K562 (cell line): Measurements from ENCODE around the gene MAP3K7. TPM values are rescaled to one million over a fixed set of nuclear protein-coding genes. Genes with fewer than 3 reads are reported as not detected.
A peak's percentile ranks its signal among the peaks of the same experiment; 100 is the strongest.

Experiments
- ATAC-seq: fragments of 200-7000 bp; cut with Tn5 transposase; 3 replicates; pipeline ENCODE4 v1.9.1; 2020; ENCODE audit warnings: moderate library complexity
- BruUV-seq: library from RNA; stranded (reverse); fragments of 400-500 nt; replicated peaks from 2 replicates; lab custom pipeline; 2021; lab: Mats Ljungman, UMichigan
- CTCF ChIA-PET: fragments of 300-600 bp; formaldehyde crosslinking; extraction: SDS; loops from one replicate; lab custom pipeline; 2021; ENCODE audit warnings: low intra/inter-chr PET ratio; lab: Yijun Ruan, JAX
- POLR2A ChIA-PET: fragments of 300-600, 350-650 bp; sonication (Branson Sonifier 250); formaldehyde crosslinking; extraction: SDS; loops from one replicate; lab custom pipeline; 2021; ENCODE audit warnings: antibody characterized with exemption, inconsistent platforms; lab: Yijun Ruan, JAX
- DNase-seq, 4 experiments: peaks; one replicate each; pipeline versions ENCODE4 v3.0.0 to v3.0.0-alpha.2; 2011 to 2018; ENCODE audit warnings: low spot score in 3 of 4, mixed read lengths in 3 of 4; ENCODE audit errors: extremely low read depth in 1 of 4
- FAIRE-seq: peaks from 2 replicates; lab custom pipeline; 2011; peaks lifted over from hg19 to GRCh38; lab: Jason Lieb, UNC
- H2AFZ ChIP-seq: 2 replicates; pipeline ENCODE4 v1.6.0; 2011; ENCODE audit warnings: low read depth, low read length, control low read depth, inconsistent platforms
- H3K27ac ChIP-seq: fragments of 200-600 bp; 3 replicates; pipeline ENCODE4 v1.8.0; 2011; ENCODE audit warnings: low read depth, mild to moderate bottlenecking, control low read depth, inconsistent platforms, low read length, moderate library complexity, mixed read lengths; ENCODE audit errors: extremely low read depth
- H3K27me3 ChIP-seq, 2 experiments: fragments of 300-600 bp in 1 of 2; 2 replicates in 1 of 2; 3 replicates in 1 of 2; pipeline versions ENCODE4 v1.6.0 to v1.8.0; 2011; ENCODE audit warnings: inconsistent platforms in 2 of 2, low read length in 2 of 2, mild to moderate bottlenecking in 1 of 2, mixed read lengths in 1 of 2, moderate library complexity in 1 of 2; ENCODE audit not compliant: control insufficient read depth in 2 of 2, insufficient read depth in 2 of 2
- H3K36me3 ChIP-seq: fragments of 300-600 bp; 3 replicates; pipeline ENCODE4 v1.8.0; 2011; ENCODE audit warnings: mild to moderate bottlenecking, low read length, inconsistent platforms; ENCODE audit not compliant: control insufficient read depth, insufficient read depth
- H3K4me1 ChIP-seq, 2 experiments: fragments of 200-600 bp in 1 of 2; replicated peaks in 1 of 2; 2 replicates in 1 of 2; 3 replicates in 1 of 2; pipeline versions ENCODE4 v1.5.1 to v1.8.0; 2011; ENCODE audit warnings: inconsistent platforms in 2 of 2, low read length in 2 of 2, mild to moderate bottlenecking in 1 of 2, mixed read lengths in 1 of 2, moderate library complexity in 1 of 2; ENCODE audit not compliant: control insufficient read depth in 2 of 2, insufficient read depth in 2 of 2
- H3K4me2 ChIP-seq: 2 replicates; pipeline ENCODE4 v1.6.1; 2011; ENCODE audit warnings: low read length, control low read depth, inconsistent platforms, mixed read lengths; ENCODE audit not compliant: insufficient read depth
- H3K4me3 ChIP-seq: fragments of 200-600 bp; sonication (generic), shearing (Covaris generic); 2 replicates; pipeline ENCODE4 v1.5.1; 2016; ENCODE audit warnings: control low read depth, inconsistent platforms
- H3K79me2 ChIP-seq: fragments of 200-600 bp; 3 replicates; pipeline ENCODE4 v1.8.0; 2011; ENCODE audit warnings: low read length, inconsistent platforms; ENCODE audit not compliant: control insufficient read depth, insufficient read depth
- H3K9ac ChIP-seq, 2 experiments: 2 replicates each; pipeline versions ENCODE4 v1.6.0 to v1.6.1; 2011; ENCODE audit warnings: low read depth in 2 of 2, low read length in 2 of 2, control low read depth in 1 of 2, inconsistent platforms in 1 of 2, mild to moderate bottlenecking in 1 of 2, mixed read lengths in 1 of 2; ENCODE audit not compliant: insufficient read depth in 1 of 2
- H3K9me1 ChIP-seq: one replicate; pipeline ENCODE4 v1.6.0; 2011; ENCODE audit warnings: inconsistent platforms, mild to moderate bottlenecking, low read length, moderate library complexity; ENCODE audit not compliant: control insufficient read depth, insufficient read depth
- H3K9me3 ChIP-seq: replicated peaks from 2 replicates; pipeline ENCODE4 v1.5.1; 2011; ENCODE audit warnings: low read depth, low read length, inconsistent platforms; ENCODE audit not compliant: control insufficient read depth, insufficient read depth
- H4K20me1 ChIP-seq: replicated peaks from 2 replicates; pipeline ENCODE4 v1.6.1; 2011; ENCODE audit warnings: low read length, inconsistent platforms, mixed read lengths; ENCODE audit not compliant: control insufficient read depth, insufficient read depth
- ETS2 ChIP-seq: IDR thresholded peaks from 2 replicates; pipeline ENCODE4 v1.6.1; 2016; ENCODE audit warnings: borderline replicate concordance, missing genetic modification characterization, mild to moderate bottlenecking, moderate library complexity, missing compliant biosample characterization; ENCODE audit not compliant: poor library complexity, severe bottlenecking
- ID3 ChIP-seq, 2 experiments: fragments of 250-450 bp in 1 of 2; fragments of 450-650 bp in 1 of 2; sonication (Bioruptor Pico) in 1 of 2; IDR thresholded peaks; 2 replicates each; pipeline versions ENCODE4 v1.6.1 to v1.8.0; 2016 to 2021; ENCODE audit warnings: mild to moderate bottlenecking in 2 of 2, moderate library complexity in 2 of 2, missing compliant biosample characterization in 1 of 2, missing genetic modification characterization in 1 of 2
- KAT7 ChIP-seq: sonication (generic); formaldehyde crosslinking; IDR thresholded peaks from 2 replicates; pipeline ENCODE4 v1.8.0; 2022; ENCODE audit warnings: missing genetic modification reagents, mild to moderate bottlenecking, borderline replicate concordance
- MIER1 ChIP-seq: fragments of 450-650 bp; IDR thresholded peaks from 2 replicates; pipeline ENCODE4 v1.6.1; 2016; ENCODE audit warnings: antibody characterized with exemption, mild to moderate bottlenecking, low read depth
- RAD21 ChIP-seq, 2 experiments: fragments of 250-450 bp in 1 of 2; fragments of 450-650 bp in 1 of 2; sonication (Bioruptor Pico) in 1 of 2; formaldehyde crosslinking in 1 of 2; IDR thresholded peaks in 1 of 2; conservative IDR thresholded peaks in 1 of 2; 2 replicates each; pipeline versions ENCODE4 v1.4.0 to v1.8.0; 2020 to 2022; ENCODE audit warnings: mild to moderate bottlenecking in 2 of 2, moderate library complexity in 1 of 2
- REST ChIP-seq, 2 experiments: fragments of 450-650 bp; formaldehyde crosslinking in 1 of 2; IDR thresholded peaks; 2 replicates each; pipeline versions ENCODE4 v1.4.0 to v1.6.1; 2014 to 2020; ENCODE audit warnings: mild to moderate bottlenecking in 2 of 2, borderline replicate concordance in 1 of 2, low read depth in 1 of 2
- ZKSCAN8 ChIP-seq: fragments of 200-800 bp; sonication (Bioruptor generic); IDR thresholded peaks from 2 replicates; pipeline ENCODE4 v1.6.1; 2016; ENCODE audit warnings: missing genetic modification characterization, missing compliant biosample characterization
- ZNF197 ChIP-seq: fragments of 200-800 bp; sonication (Bioruptor generic); IDR thresholded peaks from 2 replicates; pipeline ENCODE4 v1.6.1; 2016; ENCODE audit warnings: low read depth, missing genetic modification characterization, missing compliant biosample characterization
- ZNF408 ChIP-seq: fragments of 250-450 bp; sonication (Bioruptor Pico); IDR thresholded peaks from 2 replicates; pipeline ENCODE4 v1.4.0; 2020; ENCODE audit warnings: low read depth, mild to moderate bottlenecking, moderate library complexity
- whole genome bisulfite sequencing: fragments of 100-300 bp; shearing (Covaris generic); methylation state at CpG from one replicate; pipeline ENCODE4 v1.1.6; 2016; ENCODE audit warnings: low coverage, mixed read lengths; ENCODE audit not compliant: insufficient coverage; ENCODE audit errors: missing lambda C conversion rate; 5-methylcytosine and 5-hydroxymethylcytosine counted together
- in situ Hi-C: fragments of 300-500 bp; cut with MboI; formaldehyde crosslinking; loops from 4 replicates; pipeline ENCODE4 v1.15.0; 2018; ENCODE audit warnings: inconsistent platforms, mixed read lengths
- intact Hi-C: fragments of 100-400 bp; cut with micrococcal nuclease; formaldehyde crosslinking; loops from 2 replicates; pipeline ENCODE4 v1.14.2; 2022
- polyA plus RNA-seq, 8 experiments: library from polyadenylated mRNA; depleted of rRNA in 4 of 8; stranded (reverse) in 5 of 8; unstranded in 3 of 8; fragments of >200 nt; fragmentation: Nextera tagmentation in 2 of 8; fragmentation: Illumina TruSeq in 1 of 8; extraction: Ambion mirVana in 2 of 8; extraction: Trizol in 1 of 8; gene quantifications; 2 replicates each; pipeline versions ENCODE4 v1.2.1 to v1.2.3, GENCODE V29; 2011 to 2014; ENCODE audit warnings: inconsistent platforms in 1 of 8, missing spikeins in 1 of 8
- total RNA-seq, 7 experiments: library from RNA; depleted of rRNA in 6 of 7; stranded (reverse); fragments of >200 nt in 6 of 7; fragmentation: Illumina TruSeq in 2 of 7; extraction: Trizol in 2 of 7; gene quantifications; 2 replicates each; pipeline versions ENCODE4 v1.2.1 to v1.2.3, GENCODE V29; 2011 to 2021; ENCODE audit warnings: low replicate concordance in 1 of 7
- TF ChIP-seq, protein P1 (sequence below): fragments of 450-650 bp; formaldehyde crosslinking; IDR thresholded peaks from 2 replicates; pipeline ENCODE4 v1.4.0; 2022; ENCODE audit warnings: missing genetic modification characterization

Gene MAP3K7
- total and polyA plus RNA-seq, 9 of the 15 experiments (the other 6 are each of a cell fraction or from before 2014, with no cell fraction given), result 13.4 to 60.9 (median 34.8) TPM

DNA sequence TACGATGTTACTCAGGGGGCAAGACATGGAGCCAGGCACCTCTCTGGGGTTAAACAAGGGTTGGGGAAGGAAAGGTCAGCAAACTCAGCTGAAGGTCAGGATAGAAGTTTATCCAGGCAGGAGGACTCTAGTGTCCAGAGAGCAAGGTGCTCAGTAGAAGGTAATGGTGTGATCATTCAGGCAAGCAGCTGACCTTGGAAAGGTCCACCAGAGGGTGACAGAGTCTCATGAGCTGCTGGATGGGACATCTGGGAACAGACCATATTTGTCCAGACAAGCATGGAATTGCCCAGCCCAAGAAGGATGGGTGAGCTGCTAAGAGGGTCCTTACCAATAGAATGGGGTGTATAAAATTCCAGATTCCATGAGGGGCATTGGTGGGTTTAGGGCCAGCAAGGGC lies 89.5 kb downstream of the MAP3K7 start:
- Histone ChIP-seq H3K27ac (no peak overlapping the region), H3K79me2 (no peaks in the 10 kb centered on the region), H3K9ac (no peak overlapping the region), H3K36me3 (no peaks in the 10 kb centered on the region; the same call in 2 of the 3 replicates), H2AFZ (no peak overlapping the region; the same call in 1 of the 2 replicates), H3K4me1 (peaks cover 0 to 6% of the 10 kb centered on the region in 2 experiments; a peak in 3 of 5 replicates), H3K4me2 (no peak overlapping the region), H3K4me3 (no peak overlapping the region), H3K9me1 (no peaks in the 10 kb centered on the region), H3K27me3 (no peaks in the 10 kb centered on the region), H4K20me1 (no peaks in the 10 kb centered on the region), H3K9me3 (no peaks in the 10 kb centered on the region)
- CTCF ChIA-PET, result interaction anchor here (0.6 kb wide), 1 partner anchor 77 kb away, joined by 4 read pairs; no protein-coding TSS in a partner anchor
- intact Hi-C loops (loop anchor here (2.0 to 5.0 kb wide), 2 partner anchors 75 to 365 kb away; no protein-coding TSS in a partner anchor), in situ Hi-C loops (no loop called here)
- DNase-seq (peak; percentile 34 to 61 (median 40)), FAIRE-seq (peak; percentile 86), ATAC-seq (peak; percentile 87)
- 20% methylated on average over 1 of the region's 1 CpG for WGBS
- POLR2A ChIA-PET, result interaction anchor here (1.2 kb wide), 1 partner anchor 11 kb away, joined by 3 read pairs; no protein-coding TSS in a partner anchor
- BruUV-seq, result no TSS peak
- TF ChIP-seq ID3 (CRISPR knock-in tag; IDR thresholded peaks at IDR 0.05), result no peak
- no peak for TF ChIP-seq ID3 (tag; IDR thresholded peaks at IDR 0.05)
- no peak for TF ChIP-seq ZNF197 (CRISPR knock-in tag)
- peak; percentile 62 to 90 for TF ChIP-seq RAD21 (CRISPR knock-in tag; conservative IDR thresholded peaks at IDR 0.05 in 1 of 2, IDR thresholded peaks at IDR 0.05 in 1 of 2)
- no peak for TF ChIP-seq MIER1
- TF ChIP-seq ZKSCAN8 (CRISPR knock-in tag), result no peak
- TF ChIP-seq ZNF408 (CRISPR knock-in tag), result no peak
- no peak for TF ChIP-seq ETS2
- TF ChIP-seq, protein P1, sequence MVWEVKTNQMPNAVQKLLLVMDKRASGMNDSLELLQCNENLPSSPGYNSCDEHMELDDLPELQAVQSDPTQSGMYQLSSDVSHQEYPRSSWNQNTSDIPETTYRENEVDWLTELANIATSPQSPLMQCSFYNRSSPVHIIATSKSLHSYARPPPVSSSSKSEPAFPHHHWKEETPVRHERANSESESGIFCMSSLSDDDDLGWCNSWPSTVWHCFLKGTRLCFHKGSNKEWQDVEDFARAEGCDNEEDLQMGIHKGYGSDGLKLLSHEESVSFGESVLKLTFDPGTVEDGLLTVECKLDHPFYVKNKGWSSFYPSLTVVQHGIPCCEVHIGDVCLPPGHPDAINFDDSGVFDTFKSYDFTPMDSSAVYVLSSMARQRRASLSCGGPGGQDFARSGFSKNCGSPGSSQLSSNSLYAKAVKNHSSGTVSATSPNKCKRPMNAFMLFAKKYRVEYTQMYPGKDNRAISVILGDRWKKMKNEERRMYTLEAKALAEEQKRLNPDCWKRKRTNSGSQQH (CRISPR knock-in tag), result no peak
- peak; percentile 71 for TF ChIP-seq REST (IDR thresholded peaks at IDR 0.05; ENCODE audit: borderline replicate concordance)
- TF ChIP-seq REST (CRISPR knock-in tag; IDR thresholded peaks at IDR 0.05; ENCODE audit: low read depth), result no peak
- TF ChIP-seq KAT7 (CRISPR knock-in tag), result no peak
